GM18951 (cell line): ENCODE measurements around the gene UBE2L3.
A peak's percentile ranks its signal among the peaks of the same experiment; 100 is the strongest.
"Not testable (repeated sequence)": the region's sequence is repeated elsewhere in the genome, so short reads cannot be mapped to it uniquely, and the experiment has no call there.

Source experiments
- POLR2A ChIP-seq: IDR thresholded peaks from 4 replicates; pipeline ENCODE4 v1.6.1; 2011; ENCODE audit warnings: mild to moderate bottlenecking; ENCODE audit not compliant: insufficient read length, insufficient read depth; ENCODE audit errors: extremely low read depth
- in situ Hi-C: fragments of 300-500 bp; cut with MboI; formaldehyde crosslinking; loops from one replicate; pipeline ENCODE4 v1.12.0; 2022; ENCODE audit warnings: low sequenced_read_pairs, mixed read lengths, inconsistent platforms; ENCODE audit not compliant: unreplicated experiment

Gene UBE2L3

GRCh38 chr22:21567456-21568346, at the start of gene UBE2L3:
TSS of gene UBE2L3 (plus strand) at chr22:21567714. CDS start at chr22:21567745, 31 bp downstream.
- TF ChIP-seq POLR2A = peak; percentile 84
- in situ Hi-C loops = no loop called here

DNA sequence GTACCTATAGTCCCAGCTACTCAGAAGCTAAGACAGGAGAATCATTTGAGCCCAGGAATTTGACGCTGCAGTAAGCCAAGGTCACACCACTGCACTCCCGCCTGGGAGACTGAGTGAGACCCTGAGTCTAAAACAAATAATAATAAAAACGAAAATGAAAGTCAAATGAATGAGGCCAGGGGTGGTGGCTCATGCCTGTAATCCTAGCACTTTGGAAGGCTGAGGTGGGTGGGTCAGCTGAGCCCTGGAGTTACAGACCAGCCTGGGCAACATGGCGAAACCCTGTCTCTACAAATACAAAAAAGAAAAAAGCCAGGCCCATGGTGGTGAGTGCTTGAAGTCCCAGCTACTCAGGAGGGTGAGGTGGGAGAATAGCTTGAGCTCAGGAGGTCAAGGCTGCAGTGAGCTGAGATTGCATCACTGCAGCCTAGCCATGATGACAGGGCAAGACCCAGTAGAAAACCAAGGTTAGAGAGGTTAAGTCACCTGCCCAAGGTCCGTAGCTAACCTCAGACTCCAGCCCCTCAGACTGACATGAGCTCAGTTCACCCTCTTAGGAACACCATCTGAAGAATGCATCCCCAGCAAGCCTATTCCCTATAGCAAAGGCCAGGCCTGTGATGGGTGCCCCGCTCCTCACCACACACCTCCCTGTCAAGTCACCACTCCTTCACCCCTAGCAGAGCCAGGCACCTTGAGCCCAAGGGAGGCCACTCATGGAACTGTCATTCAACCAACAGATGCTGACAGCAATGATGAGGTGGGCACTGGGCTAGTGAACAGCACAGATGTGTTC, 40.6 kb upstream of the UBE2L3 start:
- in situ Hi-C loops = not testable (repeated sequence)

- in situ Hi-C loops = not testable (repeated sequence)
Observed at GRCh38 chr22:21531525-21531924, 36.0 kb upstream of the UBE2L3 start.

GRCh38 chr22:21532863-21533648, 34.5 kb upstream of the UBE2L3 start:
- in situ Hi-C loops = not testable (repeated sequence)

DNA sequence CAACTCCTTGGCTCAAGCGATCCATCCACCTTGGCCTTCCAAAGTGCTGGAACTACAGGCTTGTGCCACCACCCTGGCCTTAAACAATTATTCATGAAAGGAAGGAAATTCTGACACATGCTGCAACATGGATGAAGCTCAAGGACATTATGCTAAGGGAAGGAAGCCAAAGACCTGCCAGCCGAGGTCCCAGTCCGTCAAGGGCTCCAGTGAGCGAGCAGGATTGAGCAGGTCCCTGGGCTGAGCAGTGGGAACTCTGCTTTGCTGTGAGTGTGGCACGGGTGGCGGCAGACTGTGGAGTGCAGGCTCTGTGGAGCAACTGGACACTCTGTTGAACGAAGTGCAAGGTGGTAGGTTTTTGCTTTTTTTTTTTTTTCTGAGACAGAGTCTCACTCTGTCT, 27.7 kb upstream of the UBE2L3 start:
- in situ Hi-C loops = not testable (repeated sequence)

DNA sequence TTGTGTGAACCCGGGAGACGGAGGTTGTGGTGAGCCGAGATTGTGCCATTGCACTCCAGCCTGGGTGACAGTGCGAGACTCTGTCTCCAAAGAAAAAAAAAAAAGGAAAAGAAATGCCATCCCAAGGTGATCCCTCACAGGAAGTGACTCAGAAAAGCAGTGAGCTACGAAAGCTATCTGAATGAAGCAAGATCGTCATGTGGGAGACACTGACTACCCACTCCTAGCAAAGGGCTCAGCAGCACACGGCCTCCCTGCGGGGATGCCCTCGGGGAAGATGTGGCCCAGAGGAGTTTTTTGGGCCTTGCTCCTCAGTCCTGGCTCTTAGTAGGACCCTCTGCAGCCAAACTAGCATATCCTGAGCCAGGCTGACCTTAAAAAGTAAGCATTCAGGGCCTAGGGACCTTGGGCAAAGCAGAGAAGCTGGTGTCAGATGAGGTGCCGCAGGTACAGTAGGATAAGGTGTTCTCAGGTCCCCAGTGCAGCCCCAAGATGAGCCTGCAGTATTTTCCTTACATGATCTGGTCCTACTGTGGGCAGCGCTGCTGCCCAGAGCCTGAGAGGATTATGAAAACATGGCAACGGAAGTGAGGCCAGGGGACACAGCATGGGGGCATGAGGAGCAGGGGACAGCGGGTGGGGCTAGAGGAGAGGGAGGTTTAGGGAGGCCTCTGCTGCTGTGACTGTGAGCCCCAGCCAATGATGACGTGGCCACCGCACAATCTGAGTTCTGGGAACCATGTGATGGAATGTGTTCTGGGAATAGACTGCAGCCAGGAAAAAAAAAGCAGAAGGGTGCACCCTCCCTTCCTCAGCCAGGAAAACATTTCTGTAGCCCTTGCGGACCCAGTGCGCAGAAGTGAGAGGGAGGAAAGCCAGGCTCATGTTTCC, 22.8 kb upstream of the UBE2L3 start:
- in situ Hi-C loops = not testable (repeated sequence)

DNA sequence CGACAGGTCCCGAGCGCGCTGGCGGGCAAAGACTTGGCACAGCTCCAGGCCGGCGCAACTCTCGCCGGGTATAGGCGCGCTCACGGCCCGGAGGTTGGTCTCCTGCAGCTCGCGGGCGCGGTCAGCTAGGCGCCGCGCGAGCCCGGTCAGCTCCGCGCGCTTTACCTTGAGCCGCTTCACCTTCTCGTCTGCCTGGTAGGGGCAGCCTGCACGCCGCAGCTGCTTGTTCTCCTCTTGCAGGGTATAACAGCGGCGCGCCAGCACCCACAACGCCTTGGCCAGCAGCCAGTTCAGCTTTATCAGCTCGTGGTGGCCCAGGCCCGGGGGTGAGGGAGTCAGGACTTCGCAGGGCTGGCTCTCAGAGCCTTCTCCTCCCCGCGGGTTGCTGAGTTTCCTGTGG, 18.0 kb upstream of the UBE2L3 start:
- in situ Hi-C loops = not testable (repeated sequence)

GRCh38 chr22:21550008-21550677, 17.4 kb upstream of the UBE2L3 start:
- in situ Hi-C loops = not testable (repeated sequence)

DNA sequence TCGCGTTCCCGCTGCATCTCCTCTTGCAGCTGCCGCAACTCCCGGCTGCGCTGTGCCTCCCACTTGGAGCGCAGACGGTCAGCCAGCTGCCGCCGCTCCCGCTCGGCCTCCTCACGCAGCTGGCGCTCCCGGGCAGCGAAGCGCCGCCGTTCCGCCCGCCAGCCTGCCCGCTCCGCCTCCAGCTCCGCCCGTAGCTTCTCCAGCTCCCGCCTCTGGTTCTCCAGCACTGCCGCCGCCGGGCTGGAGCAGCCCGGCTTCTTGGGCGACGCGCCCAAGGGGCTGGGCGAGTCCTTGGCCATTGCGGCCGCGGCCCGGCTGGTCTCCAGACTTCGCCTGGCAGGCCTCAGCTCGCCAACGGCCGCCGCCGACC, 16.9 kb upstream of the UBE2L3 start:
- in situ Hi-C loops = not testable (repeated sequence)

DNA sequence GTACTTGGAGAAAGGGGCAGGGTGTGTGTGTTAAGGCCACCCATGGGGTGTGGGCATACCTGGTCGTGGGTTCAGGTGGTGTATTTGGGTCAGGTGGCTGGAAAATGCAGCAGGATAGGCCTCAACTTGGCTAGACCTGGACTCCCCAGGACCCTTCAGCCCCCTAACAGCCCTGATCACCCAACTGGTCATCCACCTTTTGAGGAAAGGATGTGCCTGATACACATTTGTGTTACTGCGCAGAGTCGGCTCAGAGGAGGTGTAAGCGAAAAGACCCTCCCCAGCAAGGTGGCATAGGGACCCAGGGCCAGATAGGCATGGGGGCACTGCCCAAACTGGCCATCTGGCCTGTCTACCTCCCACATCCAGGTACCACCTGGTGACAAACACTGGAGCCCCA, 16.2 kb upstream of the UBE2L3 start, which contains the start of gene RIMBP3C:
Gene RIMBP3C, minus strand, starts transcription at position 101 of the 400 bp plus-strand sequence. CDS start 485 bp downstream, outside the sequence.
- in situ Hi-C loops = not testable (repeated sequence)

DNA sequence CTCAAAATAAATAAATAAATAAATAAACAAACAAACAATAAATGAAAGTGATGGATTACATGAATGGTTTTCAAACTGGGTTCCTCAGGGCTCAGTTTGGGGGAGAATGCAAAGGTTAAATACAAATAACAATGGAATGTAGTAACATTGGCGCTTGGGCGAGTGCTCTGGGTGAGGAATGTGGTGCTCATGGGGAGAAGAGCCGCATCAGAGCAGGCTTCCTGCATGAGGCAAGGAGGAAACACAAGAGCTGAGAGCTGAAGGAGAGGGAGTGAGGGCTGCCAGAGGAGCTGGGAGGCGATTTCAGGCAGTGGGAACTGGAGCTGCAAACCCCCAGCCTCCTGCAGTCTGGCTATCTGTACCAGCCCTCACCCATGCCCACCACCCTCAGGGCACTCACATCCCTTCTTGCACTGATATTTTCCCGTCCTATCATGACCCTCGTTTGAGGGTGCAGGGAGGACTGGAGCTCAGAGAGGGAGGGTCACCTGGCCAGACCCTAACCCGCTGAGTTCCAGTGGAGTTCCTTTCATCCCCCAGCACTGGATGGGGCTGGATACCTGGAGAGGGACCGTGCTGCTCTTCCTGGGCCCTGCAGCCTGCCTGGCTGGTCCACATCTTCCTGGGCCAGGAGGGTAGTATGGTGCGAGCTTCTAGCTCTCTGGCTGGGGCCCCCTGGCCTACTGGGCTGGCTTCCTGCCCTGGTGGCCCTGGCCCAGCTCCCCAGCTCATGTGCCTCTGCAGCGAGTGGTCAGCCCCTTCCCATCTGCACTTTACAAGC, 8.0 kb upstream of the UBE2L3 start:
- in situ Hi-C loops = not testable (repeated sequence)

- in situ Hi-C loops = not testable (repeated sequence)
Observed at GRCh38 chr22:21560657-21561056, 6.9 kb upstream of the UBE2L3 start.
